Measurements from ENCODE around the gene PRIMA1. TPM values are rescaled to one million over a fixed set of nuclear protein-coding genes. Genes with fewer than 3 reads are reported as not detected.

The PRIMA1 gene
- total RNA-seq, 6 donors from 2014 or later: under 0.01 to 1.8 (median 0.62) TPM

DNA sequence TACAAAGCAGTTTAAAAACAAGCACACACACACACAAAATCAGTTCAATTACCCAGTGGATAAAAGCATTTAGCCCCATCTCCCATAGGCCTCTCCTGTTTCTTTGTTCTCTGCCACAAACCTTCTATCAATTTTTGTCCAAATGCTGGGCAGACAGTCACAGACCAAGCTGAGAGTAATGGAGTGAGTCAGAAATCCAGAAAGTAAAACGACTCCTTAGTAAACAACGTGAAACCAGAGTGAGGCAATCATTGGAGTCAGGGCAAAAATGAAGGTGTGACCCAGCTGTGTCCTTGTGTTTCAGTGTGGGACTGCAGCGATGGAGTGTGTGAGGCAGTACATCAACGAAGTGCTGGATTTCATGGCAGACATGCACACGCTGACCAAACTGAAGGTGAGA, 102.0 kb downstream of the PRIMA1 start:
- H3K27ac ChIP-seq: no peak overlapping the region
- H3K4me3 ChIP-seq: no peak overlapping the region
- no peak for ATAC-seq (ENCODE audit: low FRiP score in 2 of 2)
- no peak for DNase-seq
- no peaks in the 10 kb centered on the region for H3K27me3 ChIP-seq
- no peaks in the 10 kb centered on the region for H3K9me3 ChIP-seq
- H3K36me3 ChIP-seq: no peaks in the 10 kb centered on the region
- no peaks in the 10 kb centered on the region for H3K4me1 ChIP-seq
- 67 to 72% methylated on average over 5 of the region's 5 CpGs for WGBS, 2 donors
- TF ChIP-seq POLR2AphosphoS5 (IDR thresholded peaks at IDR 0.05): no peak
- TF ChIP-seq EP300 (IDR thresholded peaks at IDR 0.05): no peak
- TF ChIP-seq, protein P1, sequence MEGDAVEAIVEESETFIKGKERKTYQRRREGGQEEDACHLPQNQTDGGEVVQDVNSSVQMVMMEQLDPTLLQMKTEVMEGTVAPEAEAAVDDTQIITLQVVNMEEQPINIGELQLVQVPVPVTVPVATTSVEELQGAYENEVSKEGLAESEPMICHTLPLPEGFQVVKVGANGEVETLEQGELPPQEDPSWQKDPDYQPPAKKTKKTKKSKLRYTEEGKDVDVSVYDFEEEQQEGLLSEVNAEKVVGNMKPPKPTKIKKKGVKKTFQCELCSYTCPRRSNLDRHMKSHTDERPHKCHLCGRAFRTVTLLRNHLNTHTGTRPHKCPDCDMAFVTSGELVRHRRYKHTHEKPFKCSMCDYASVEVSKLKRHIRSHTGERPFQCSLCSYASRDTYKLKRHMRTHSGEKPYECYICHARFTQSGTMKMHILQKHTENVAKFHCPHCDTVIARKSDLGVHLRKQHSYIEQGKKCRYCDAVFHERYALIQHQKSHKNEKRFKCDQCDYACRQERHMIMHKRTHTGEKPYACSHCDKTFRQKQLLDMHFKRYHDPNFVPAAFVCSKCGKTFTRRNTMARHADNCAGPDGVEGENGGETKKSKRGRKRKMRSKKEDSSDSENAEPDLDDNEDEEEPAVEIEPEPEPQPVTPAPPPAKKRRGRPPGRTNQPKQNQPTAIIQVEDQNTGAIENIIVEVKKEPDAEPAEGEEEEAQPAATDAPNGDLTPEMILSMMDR (IDR thresholded peaks at IDR 0.05): no peak
- TF ChIP-seq POLR2A (IDR thresholded peaks at IDR 0.05): no peak

DNA sequence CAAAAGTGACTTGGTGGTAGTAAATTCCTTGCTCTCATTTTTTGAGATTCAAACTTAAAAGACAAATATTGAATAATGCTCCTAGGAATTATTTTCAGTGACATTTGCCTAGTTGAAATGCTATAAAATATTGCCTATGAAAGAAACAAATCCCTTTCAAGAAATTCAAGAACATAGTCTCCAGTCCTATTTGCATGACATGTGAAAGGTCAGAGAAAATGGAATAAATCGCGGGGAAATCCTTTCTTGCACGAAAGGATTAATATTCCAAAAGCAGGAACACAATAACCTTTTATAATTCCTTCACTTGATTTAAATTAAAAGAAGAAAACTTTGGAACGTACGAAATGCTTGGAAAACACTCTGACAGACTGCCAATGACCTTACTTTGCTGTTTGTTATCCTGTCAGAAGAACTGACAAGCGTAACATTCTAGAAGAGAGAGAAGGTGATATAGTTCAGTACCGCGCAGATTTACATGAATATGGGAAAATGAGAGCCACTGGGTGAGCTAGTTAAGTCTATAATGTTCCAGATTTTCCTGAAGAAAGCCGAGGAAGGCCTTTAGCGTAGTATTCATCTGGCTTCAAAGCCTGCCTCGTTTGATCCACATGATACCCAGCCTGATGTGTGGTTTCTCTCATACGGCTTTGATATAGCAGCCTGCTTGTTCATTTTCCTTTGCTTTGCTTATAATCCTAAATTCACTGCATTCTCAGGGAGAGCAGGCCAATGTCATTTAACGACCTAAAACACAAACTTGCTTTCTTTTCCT, 103.0 kb downstream of the PRIMA1 start:
- Histone ChIP-seq H3K36me3 (no peaks in the 10 kb centered on the region), H3K4me3 (no peak overlapping the region), H3K4me1 (no peaks in the 10 kb centered on the region), H3K27me3 (no peaks in the 10 kb centered on the region), H3K9me3 (no peaks in the 10 kb centered on the region), H3K27ac (no peak overlapping the region)
- ATAC-seq (ENCODE audit: low FRiP score in 2 of 2): no peak
- WGBS, 2 donors: 80% methylated on average over 13 of the region's 13 CpGs
- no peak for DNase-seq
- TF ChIP-seq, protein P1 (IDR thresholded peaks at IDR 0.05): no peak
- TF ChIP-seq POLR2A (IDR thresholded peaks at IDR 0.05): no peak
- TF ChIP-seq POLR2AphosphoS5 (IDR thresholded peaks at IDR 0.05): no peak
- no peak for TF ChIP-seq EP300 (IDR thresholded peaks at IDR 0.05)

- ATAC-seq (ENCODE audit: low FRiP score in 2 of 2) (peak in 1 of 2 donors; percentile 46), DNase-seq (no peak)
- Histone ChIP-seq H3K27ac (no peak overlapping the region), H3K9me3 (no peaks in the 10 kb centered on the region), H3K4me1 (no peaks in the 10 kb centered on the region), H3K36me3 (no peaks in the 10 kb centered on the region), H3K27me3 (no peaks in the 10 kb centered on the region), H3K4me3 (no peak overlapping the region)
- TF ChIP-seq POLR2A (IDR thresholded peaks at IDR 0.05): no peak
- TF ChIP-seq, protein P1 (IDR thresholded peaks at IDR 0.05): no peak
- no peak for TF ChIP-seq EP300 (IDR thresholded peaks at IDR 0.05)
- no peak for TF ChIP-seq POLR2AphosphoS5 (IDR thresholded peaks at IDR 0.05)
- 65 to 76% methylated on average over 5 of the region's 5 CpGs for WGBS, 2 donors
Measured at GRCh38 chr14:93683226-93683625, 105.1 kb downstream of the PRIMA1 start.

DNA sequence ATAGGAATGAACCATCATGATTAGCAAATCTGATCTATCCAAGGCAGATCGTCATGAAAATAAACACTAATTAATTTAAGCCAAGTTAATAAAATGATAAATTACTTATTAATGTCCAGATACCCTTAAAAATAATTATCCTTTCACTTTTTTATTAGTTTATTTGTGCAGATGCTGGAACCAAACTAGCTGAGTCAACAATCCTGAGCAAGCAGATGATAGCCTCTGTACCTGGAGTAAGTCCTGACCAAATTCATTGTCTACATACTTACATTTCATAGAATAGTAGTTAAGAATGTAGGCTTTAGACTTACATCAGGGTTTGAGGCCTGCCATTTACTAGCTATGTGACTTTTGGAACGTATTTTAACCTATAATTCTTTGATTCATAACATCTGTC, 105.8 kb downstream of the PRIMA1 start:
- no peaks in the 10 kb centered on the region for H3K9me3 ChIP-seq
- TF ChIP-seq EP300 (IDR thresholded peaks at IDR 0.05) (no peak), POLR2AphosphoS5 (IDR thresholded peaks at IDR 0.05) (no peak), POLR2A (IDR thresholded peaks at IDR 0.05) (no peak)
- TF ChIP-seq, protein P1 (IDR thresholded peaks at IDR 0.05): no peak
- ATAC-seq (ENCODE audit: low FRiP score in 2 of 2): no peak
- no peak overlapping the region for H3K4me3 ChIP-seq
- WGBS, 2 donors: 75 to 77% methylated on average over 2 of the region's 2 CpGs
- no peaks in the 10 kb centered on the region for H3K27me3 ChIP-seq
- no peaks in the 10 kb centered on the region for H3K4me1 ChIP-seq
- no peak for DNase-seq
- H3K27ac ChIP-seq: no peak overlapping the region
- no peaks in the 10 kb centered on the region for H3K36me3 ChIP-seq
